Measurements from ENCODE around the gene GEMIN5.
"Not testable (repeated sequence)": the region's sequence is repeated elsewhere in the genome, so short reads cannot be mapped to it uniquely, and the experiment has no call there.

The GEMIN5 gene

GRCh38 chr5:154934881-154935280, 3.1 kb downstream of the GEMIN5 start:
- no peak for DNase-seq (ENCODE audit: low spot score)
- TF ChIP-seq CTCF (IDR thresholded peaks at IDR 0.05; ENCODE audit: extremely low read depth, insufficient read depth, missing control alignments) = no peak
- in situ Hi-C loops (cut with MboI; ENCODE audit: low pct_unique_long_range_greater_than_20kb, low sequenced_read_pairs, unreplicated experiment) = no loop called here

DNA sequence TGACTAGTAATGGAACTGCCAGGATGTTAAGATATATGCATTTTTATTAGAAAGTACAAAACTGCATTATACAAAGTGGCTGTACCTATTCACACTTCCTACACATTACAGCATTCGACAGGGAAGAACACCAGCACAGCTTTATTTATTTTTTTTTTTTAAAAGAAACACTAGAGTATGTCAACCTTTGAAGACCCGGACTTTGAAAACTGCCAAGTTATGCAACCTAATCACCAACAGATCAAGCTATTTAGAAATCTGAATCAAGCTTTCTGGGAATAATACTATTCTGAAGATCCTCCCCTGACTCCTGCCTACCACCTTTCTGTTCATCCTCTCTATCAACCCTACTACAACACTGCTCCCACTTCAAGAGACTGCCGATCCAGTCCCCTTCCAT, 4.5 kb downstream of the GEMIN5 start:
- no peak for DNase-seq (ENCODE audit: low spot score)
- in situ Hi-C loops (cut with MboI; ENCODE audit: low pct_unique_long_range_greater_than_20kb, low sequenced_read_pairs, unreplicated experiment) = no loop called here
- no peak for TF ChIP-seq CTCF (IDR thresholded peaks at IDR 0.05; ENCODE audit: extremely low read depth, insufficient read depth, missing control alignments)

GRCh38 chr5:154923441-154924430, 14.3 kb downstream of the GEMIN5 start:
- no peak for TF ChIP-seq CTCF (IDR thresholded peaks at IDR 0.05; ENCODE audit: extremely low read depth, insufficient read depth, missing control alignments)
- in situ Hi-C loops (cut with MboI; ENCODE audit: low pct_unique_long_range_greater_than_20kb, low sequenced_read_pairs, unreplicated experiment) = no loop called here
- DNase-seq (ENCODE audit: low spot score) = no peak

- TF ChIP-seq CTCF (IDR thresholded peaks at IDR 0.05; ENCODE audit: extremely low read depth, insufficient read depth, missing control alignments) = no peak
- in situ Hi-C loops (cut with MboI; ENCODE audit: low pct_unique_long_range_greater_than_20kb, low sequenced_read_pairs, unreplicated experiment) = no loop called here
- DNase-seq (ENCODE audit: low spot score) = no peak
Observed at GRCh38 chr5:154917757-154918156, 20.3 kb downstream of the GEMIN5 start.

DNA sequence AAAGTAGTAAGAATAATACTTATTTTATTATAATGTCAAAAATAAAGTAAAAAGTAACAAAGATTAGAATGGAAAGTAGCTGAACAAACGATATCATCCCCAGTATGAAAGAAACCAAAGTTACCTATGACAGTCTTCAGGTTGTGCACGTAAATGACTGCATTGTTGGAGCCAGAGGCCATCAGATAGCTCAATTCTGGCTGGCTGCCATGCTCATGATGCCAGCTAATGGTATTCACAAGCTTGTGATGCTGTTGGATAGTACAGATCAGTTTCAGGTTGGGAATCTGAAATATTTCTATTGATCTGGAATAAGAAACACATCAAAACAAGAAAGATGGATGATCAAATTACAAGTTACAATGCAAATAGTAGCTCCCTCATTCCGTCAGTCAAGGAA, 21.1 kb downstream of the GEMIN5 start:
- in situ Hi-C loops (cut with MboI; ENCODE audit: low pct_unique_long_range_greater_than_20kb, low sequenced_read_pairs, unreplicated experiment) = no loop called here
- DNase-seq (ENCODE audit: low spot score) = no peak
- no peak for TF ChIP-seq CTCF (IDR thresholded peaks at IDR 0.05; ENCODE audit: extremely low read depth, insufficient read depth, missing control alignments)

DNA sequence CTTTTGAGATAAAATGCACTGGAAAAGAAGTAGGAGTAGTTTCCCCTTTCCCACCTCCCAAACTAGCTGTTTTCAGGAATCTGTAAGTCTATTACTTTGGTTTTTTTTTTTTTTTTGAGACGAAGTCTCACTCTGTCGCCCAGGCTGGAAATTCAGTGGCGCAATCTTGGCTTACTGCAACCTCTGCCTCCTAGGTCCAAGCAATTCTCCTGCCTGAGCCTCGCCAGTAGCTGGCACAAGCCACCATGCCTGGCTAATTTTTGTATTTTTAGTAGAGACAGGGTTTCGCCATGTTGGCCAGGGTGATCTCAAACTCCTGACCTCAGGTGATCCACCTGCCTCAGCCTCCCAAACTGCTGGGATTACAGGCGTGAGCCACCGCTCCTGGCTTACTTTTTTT, 32.4 kb downstream of the GEMIN5 start:
- in situ Hi-C loops (cut with MboI; ENCODE audit: low pct_unique_long_range_greater_than_20kb, low sequenced_read_pairs, unreplicated experiment); DNase-seq (ENCODE audit: low spot score): not testable (repeated sequence)

DNA sequence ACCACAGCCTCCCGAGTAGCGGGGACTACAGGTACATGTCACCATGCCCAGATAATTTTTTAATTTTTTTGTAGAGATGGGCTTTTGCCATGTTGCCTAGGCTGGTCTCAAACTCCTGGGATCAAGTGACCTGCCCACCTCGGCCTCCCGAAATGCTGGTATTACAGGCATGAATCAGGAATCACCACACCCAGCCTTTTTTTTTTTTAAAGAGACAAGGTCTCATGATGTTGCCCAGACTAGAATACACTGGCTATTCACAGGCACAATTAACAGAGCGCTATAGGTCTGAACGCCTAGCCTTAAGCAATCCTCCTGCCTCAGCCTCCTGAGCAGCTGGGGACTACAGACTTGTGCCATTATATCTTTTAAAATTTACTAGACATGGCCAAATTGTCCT, 36.1 kb downstream of the GEMIN5 start:
- no peak for TF ChIP-seq CTCF (IDR thresholded peaks at IDR 0.05; ENCODE audit: extremely low read depth, insufficient read depth, missing control alignments)
- no peak for DNase-seq (ENCODE audit: low spot score)
- in situ Hi-C loops (cut with MboI; ENCODE audit: low pct_unique_long_range_greater_than_20kb, low sequenced_read_pairs, unreplicated experiment) = no loop called here

All from GM13977 (cell line).